ENCODE results near the gene TLK2. TPM values are rescaled to one million over a fixed set of nuclear protein-coding genes. Genes with fewer than 3 reads are reported as not detected.

Gene TLK2
- total RNA-seq, 6 experiments from 2014 or later, result 29.0 to 40.9 (median 38.6) TPM

GRCh38 chr17:62627219-62627903 lies 148.7 kb downstream of the TLK2 start, which contains the start of gene MRC2:
TSS of gene MRC2 (plus strand) at chr17:62627670. CDS start at chr17:62627803, 133 bp downstream.
- Mint-ChIP-seq H3K4me3 (peak within 1 kb of the TSS; percentile 99), H3K36me3 (ENCODE audit: low read depth) (peaks cover 38% of the 10 kb centered on the region), H3K9me3 (no peaks in the 10 kb centered on the region), H3K27me3 (ENCODE audit: insufficient read depth) (peaks cover 11% of the 10 kb centered on the region), H3K4me1 (ENCODE audit: low read depth) (peaks cover 46% of the 10 kb centered on the region), H3K27ac (peak within 1 kb of the TSS; percentile 96)
- peak; percentile 15; the same call in 1 of the 2 replicates for TF ChIP-seq CTCF (IDR thresholded peaks at IDR 0.05)
- DNase-seq, result peak; percentile 70

- DNase-seq, result peak; percentile 58
- peaks cover 10% of the 10 kb centered on the region for H3K27me3 Mint-ChIP-seq (ENCODE audit: insufficient read depth)
- H3K9me3 Mint-ChIP-seq, result no peaks in the 10 kb centered on the region
- no peak for TF ChIP-seq CTCF (IDR thresholded peaks at IDR 0.05)
- peaks cover 53% of the 10 kb centered on the region for H3K4me1 Mint-ChIP-seq (ENCODE audit: low read depth)
- peak overlapping the region; percentile 96 for H3K27ac Mint-ChIP-seq
- H3K4me3 Mint-ChIP-seq, result peak overlapping the region; percentile 99
- H3K36me3 Mint-ChIP-seq (ENCODE audit: low read depth), result peaks cover 36% of the 10 kb centered on the region
Measured at GRCh38 chr17:62627904-62628633, 149.4 kb downstream of the TLK2 start.

GRCh38 chr17:62628831-62629555 lies 150.4 kb downstream of the TLK2 start:
- Mint-ChIP-seq H3K4me3 (peak overlapping the region; percentile 99), H3K4me1 (ENCODE audit: low read depth) (peaks cover 63% of the 10 kb centered on the region), H3K27me3 (ENCODE audit: insufficient read depth) (peaks cover 9% of the 10 kb centered on the region), H3K36me3 (ENCODE audit: low read depth) (peaks cover 33% of the 10 kb centered on the region), H3K27ac (peak overlapping the region; percentile 96), H3K9me3 (no peaks in the 10 kb centered on the region)
- no peak for DNase-seq
- no peak for TF ChIP-seq CTCF (IDR thresholded peaks at IDR 0.05)

GRCh38 chr17:62629556-62630364 lies 151.1 kb downstream of the TLK2 start:
- Mint-ChIP-seq H3K4me3 (peak overlapping the region; percentile 99), H3K27me3 (ENCODE audit: insufficient read depth) (peaks cover 9% of the 10 kb centered on the region), H3K36me3 (ENCODE audit: low read depth) (peaks cover 33% of the 10 kb centered on the region), H3K9me3 (no peaks in the 10 kb centered on the region), H3K27ac (peak overlapping the region; percentile 96), H3K4me1 (ENCODE audit: low read depth) (peaks cover 65% of the 10 kb centered on the region)
- DNase-seq, result no peak
- no peak for TF ChIP-seq CTCF (IDR thresholded peaks at IDR 0.05)
